ENCODE results near the gene VARS2. TPM values are rescaled to one million over a fixed set of nuclear protein-coding genes. Genes with fewer than 3 reads are reported as not detected.

VARS2 gene
- total and polyA plus RNA-seq, 9 of the 15 experiments (the other 6 are each of a cell fraction or from before 2014, with no cell fraction given) = 1.6 to 53.6 (median 29.9) TPM

DNA sequence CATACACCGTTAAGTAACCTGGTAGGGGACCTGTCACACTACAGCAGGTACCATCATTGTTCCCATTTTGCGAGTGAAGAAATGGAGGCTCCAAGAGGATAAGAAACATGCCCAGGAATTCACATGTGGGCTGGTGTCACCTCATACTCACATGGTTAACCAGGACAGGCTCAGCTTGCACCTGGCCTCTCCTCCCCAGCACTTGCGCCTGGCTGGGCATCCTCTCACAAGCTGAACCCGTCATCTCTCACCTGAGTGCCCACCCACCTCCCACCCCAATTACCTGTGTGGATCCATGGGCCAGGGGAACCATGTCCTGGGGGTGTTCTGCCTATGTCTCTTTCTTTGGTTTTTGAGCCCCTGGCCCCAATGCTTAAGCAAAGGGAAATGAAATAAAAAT, 16.5 kb downstream of the VARS2 start:
- Histone ChIP-seq H3K4me2 (ENCODE audit: insufficient read depth, low read length) (no peak overlapping the region), H2AFZ (ENCODE audit: low read depth, low read length) (no peak overlapping the region), H4K20me1 (replicated peaks; ENCODE audit: control insufficient read depth, insufficient read depth, low read length) (no peaks in the 10 kb centered on the region), H3K4me3 (no peak overlapping the region), H3K9me1 (ENCODE audit: control insufficient read depth, insufficient read depth, low read length) (no peaks in the 10 kb centered on the region), H3K27me3 (ENCODE audit: control insufficient read depth in 2 of 2, insufficient read depth in 2 of 2, low read length in 2 of 2) (peaks cover 0 to 13% of the 10 kb centered on the region in 2 experiments; a peak in 2 of 5 replicates), H3K36me3 (ENCODE audit: control insufficient read depth, insufficient read depth, low read length) (peaks cover 13% of the 10 kb centered on the region; the same call in 2 of the 3 replicates), H3K79me2 (ENCODE audit: control insufficient read depth, insufficient read depth, low read length) (no peaks in the 10 kb centered on the region), H3K27ac (ENCODE audit: extremely low read depth, low read depth, low read length) (no peak overlapping the region), H3K4me1 (replicated peaks in 1 of 2; ENCODE audit: control insufficient read depth in 2 of 2, insufficient read depth in 2 of 2, low read length in 2 of 2) (peaks cover 0 to 2% of the 10 kb centered on the region in 2 experiments; a peak in 3 of 5 replicates), H3K9me3 (replicated peaks; ENCODE audit: control insufficient read depth, insufficient read depth, low read depth, low read length) (peaks cover 4% of the 10 kb centered on the region; the same call in 1 of the 2 replicates), H3K9ac (ENCODE audit: insufficient read depth in 1 of 2, low read depth in 2 of 2, low read length in 2 of 2) (no peak overlapping the region)
- WGBS (ENCODE audit: insufficient coverage, low coverage, missing lambda C conversion rate) = 13% methylated on average over 4 of the region's 4 CpGs
- intact Hi-C loops (cut with micrococcal nuclease) (no loop called here), in situ Hi-C loops (cut with MboI) (no loop called here)
- DNase-seq (ENCODE audit: extremely low read depth in 1 of 4, low spot score in 3 of 4) (no peak), FAIRE-seq (no peak), ATAC-seq (no peak)
- TF ChIP-seq FOXJ2 (tag; IDR thresholded peaks at IDR 0.05) (no peak), MXI1 (IDR thresholded peaks at IDR 0.05; ENCODE audit: low read depth, low read length) (no peak), NFIC (IDR thresholded peaks at IDR 0.05) (no peak), CBX5 (IDR thresholded peaks at IDR 0.05; ENCODE audit: borderline replicate concordance, low read depth) (no peak), ZKSCAN3 (CRISPR knock-in tag; IDR thresholded peaks at IDR 0.05) (no peak), NR4A1 (CRISPR knock-in tag; IDR thresholded peaks at IDR 0.05) (no peak), NR4A1 (tag; IDR thresholded peaks at IDR 0.05) (no peak), HMG20B (CRISPR knock-in tag; IDR thresholded peaks at IDR 0.05) (no peak), CXXC5 (CRISPR knock-in tag; IDR thresholded peaks at IDR 0.05) (no peak), MAFG (tag; conservative IDR thresholded peaks at IDR 0.05) (no peak), ZNF143 (CRISPR knock-in tag; IDR thresholded peaks at IDR 0.05) (no peak), ZNF354B (CRISPR knock-in tag; IDR thresholded peaks at IDR 0.05) (no peak)
- TF ChIP-seq, protein P1, sequence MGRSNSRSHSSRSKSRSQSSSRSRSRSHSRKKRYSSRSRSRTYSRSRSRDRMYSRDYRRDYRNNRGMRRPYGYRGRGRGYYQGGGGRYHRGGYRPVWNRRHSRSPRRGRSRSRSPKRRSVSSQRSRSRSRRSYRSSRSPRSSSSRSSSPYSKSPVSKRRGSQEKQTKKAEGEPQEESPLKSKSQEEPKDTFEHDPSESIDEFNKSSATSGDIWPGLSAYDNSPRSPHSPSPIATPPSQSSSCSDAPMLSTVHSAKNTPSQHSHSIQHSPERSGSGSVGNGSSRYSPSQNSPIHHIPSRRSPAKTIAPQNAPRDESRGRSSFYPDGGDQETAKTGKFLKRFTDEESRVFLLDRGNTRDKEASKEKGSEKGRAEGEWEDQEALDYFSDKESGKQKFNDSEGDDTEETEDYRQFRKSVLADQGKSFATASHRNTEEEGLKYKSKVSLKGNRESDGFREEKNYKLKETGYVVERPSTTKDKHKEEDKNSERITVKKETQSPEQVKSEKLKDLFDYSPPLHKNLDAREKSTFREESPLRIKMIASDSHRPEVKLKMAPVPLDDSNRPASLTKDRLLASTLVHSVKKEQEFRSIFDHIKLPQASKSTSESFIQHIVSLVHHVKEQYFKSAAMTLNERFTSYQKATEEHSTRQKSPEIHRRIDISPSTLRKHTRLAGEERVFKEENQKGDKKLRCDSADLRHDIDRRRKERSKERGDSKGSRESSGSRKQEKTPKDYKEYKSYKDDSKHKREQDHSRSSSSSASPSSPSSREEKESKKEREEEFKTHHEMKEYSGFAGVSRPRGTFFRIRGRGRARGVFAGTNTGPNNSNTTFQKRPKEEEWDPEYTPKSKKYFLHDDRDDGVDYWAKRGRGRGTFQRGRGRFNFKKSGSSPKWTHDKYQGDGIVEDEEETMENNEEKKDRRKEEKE (IDR thresholded peaks at IDR 0.05; ENCODE audit: borderline replicate concordance in 1 of 2, control insufficient read depth in 1 of 2, low read depth in 2 of 2, low read length in 1 of 2) = no peak
- TF ChIP-seq, protein P2, sequence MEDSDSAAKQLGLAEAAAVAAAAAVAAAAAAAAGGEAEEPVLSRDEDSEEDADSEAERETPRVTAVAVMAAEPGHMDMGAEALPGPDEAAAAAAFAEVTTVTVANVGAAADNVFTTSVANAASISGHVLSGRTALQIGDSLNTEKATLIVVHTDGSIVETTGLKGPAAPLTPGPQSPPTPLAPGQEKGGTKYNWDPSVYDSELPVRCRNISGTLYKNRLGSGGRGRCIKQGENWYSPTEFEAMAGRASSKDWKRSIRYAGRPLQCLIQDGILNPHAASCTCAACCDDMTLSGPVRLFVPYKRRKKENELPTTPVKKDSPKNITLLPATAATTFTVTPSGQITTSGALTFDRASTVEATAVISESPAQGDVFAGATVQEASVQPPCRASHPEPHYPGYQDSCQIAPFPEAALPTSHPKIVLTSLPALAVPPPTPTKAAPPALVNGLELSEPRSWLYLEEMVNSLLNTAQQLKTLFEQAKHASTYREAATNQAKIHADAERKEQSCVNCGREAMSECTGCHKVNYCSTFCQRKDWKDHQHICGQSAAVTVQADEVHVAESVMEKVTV (CRISPR knock-in tag; IDR thresholded peaks at IDR 0.05) = no peak
- TF ChIP-seq, protein P3, sequence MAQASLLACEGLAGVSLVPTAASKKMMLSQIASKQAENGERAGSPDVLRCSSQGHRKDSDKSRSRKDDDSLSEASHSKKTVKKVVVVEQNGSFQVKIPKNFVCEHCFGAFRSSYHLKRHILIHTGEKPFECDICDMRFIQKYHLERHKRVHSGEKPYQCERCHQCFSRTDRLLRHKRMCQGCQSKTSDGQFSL (CRISPR knock-in tag; IDR thresholded peaks at IDR 0.05) = no peak
- TF ChIP-seq, protein P3 (tag; IDR thresholded peaks at IDR 0.05) = no peak
- TF ChIP-seq, protein P4, sequence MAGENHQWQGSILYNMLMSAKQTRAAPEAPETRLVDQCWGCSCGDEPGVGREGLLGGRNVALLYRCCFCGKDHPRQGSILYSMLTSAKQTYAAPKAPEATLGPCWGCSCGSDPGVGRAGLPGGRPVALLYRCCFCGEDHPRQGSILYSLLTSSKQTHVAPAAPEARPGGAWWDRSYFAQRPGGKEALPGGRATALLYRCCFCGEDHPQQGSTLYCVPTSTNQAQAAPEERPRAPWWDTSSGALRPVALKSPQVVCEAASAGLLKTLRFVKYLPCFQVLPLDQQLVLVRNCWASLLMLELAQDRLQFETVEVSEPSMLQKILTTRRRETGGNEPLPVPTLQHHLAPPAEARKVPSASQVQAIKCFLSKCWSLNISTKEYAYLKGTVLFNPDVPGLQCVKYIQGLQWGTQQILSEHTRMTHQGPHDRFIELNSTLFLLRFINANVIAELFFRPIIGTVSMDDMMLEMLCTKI (IDR thresholded peaks at IDR 0.05; ENCODE audit: partially characterized antibody) = no peak
- ChIA-PET CTCF (ENCODE audit: low intra/inter-chr PET ratio) (no interaction called here), POLR2A (interaction anchor here (0.6 to 2.4 kb wide), 3 partner anchors 10 to 248 kb away, joined by 3 to 12 read pairs (median 6); no protein-coding TSS in a partner anchor)
- no TSS peak for BruUV-seq (replicated peaks)

Data from K562 (cell line).